CD4-positive, alpha-beta T cell treated with Interleukin-6 at 100 ng/mL for 8 hours (primary cell): ENCODE results near the gene SMTNL1.
A peak's percentile ranks its signal among the peaks of the same experiment; 100 is the strongest.

ENCODE experiments used
- DNase-seq: peaks from one replicate; pipeline ENCODE4 v3.0.0-alpha.2; 2020; ENCODE audit warnings: mixed read lengths, low spot score

SMTNL1 gene, protein sequence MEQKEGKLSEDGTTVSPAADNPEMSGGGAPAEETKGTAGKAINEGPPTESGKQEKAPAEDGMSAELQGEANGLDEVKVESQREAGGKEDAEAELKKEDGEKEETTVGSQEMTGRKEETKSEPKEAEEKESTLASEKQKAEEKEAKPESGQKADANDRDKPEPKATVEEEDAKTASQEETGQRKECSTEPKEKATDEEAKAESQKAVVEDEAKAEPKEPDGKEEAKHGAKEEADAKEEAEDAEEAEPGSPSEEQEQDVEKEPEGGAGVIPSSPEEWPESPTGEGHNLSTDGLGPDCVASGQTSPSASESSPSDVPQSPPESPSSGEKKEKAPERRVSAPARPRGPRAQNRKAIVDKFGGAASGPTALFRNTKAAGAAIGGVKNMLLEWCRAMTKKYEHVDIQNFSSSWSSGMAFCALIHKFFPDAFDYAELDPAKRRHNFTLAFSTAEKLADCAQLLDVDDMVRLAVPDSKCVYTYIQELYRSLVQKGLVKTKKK

DNA sequence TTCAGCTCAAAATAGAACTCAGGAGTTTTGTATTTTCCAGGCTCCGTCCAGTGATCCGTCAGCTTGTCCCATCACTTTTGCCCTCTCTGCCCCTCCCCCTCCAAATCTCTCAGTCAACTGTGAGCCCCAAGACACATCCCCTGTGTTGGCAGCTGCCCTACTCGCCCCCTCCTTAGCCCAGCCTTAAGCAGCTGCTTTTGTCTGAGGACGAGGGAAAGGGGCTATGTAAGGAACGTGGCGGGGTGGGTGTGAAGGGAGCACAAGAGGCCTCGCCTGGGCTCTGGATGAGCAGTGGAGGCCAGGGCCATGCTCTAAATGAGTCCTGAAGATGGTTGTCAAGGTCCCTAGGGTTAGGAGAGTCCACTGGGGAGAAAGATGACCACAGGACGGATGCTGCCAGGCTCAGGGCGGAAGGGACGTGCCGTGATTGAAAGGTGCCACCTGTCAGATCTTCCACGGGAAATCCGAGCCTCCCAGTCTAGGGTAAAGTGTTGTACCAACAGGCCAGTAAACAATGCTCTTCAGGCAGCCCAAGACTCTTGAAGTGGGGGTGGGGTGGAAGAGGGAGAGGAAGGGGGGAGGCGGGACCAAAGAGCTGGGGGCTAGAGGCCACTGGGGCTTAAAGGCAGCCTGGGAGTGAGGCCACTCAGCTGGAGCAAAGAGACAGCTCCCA is at the start of gene SMTNL1:
Gene SMTNL1 (plus strand): TSS at position 649 of the 673 bp plus-strand sequence. CDS start 5,048 bp downstream, outside the sequence.
- DNase-seq: no peak

DNA sequence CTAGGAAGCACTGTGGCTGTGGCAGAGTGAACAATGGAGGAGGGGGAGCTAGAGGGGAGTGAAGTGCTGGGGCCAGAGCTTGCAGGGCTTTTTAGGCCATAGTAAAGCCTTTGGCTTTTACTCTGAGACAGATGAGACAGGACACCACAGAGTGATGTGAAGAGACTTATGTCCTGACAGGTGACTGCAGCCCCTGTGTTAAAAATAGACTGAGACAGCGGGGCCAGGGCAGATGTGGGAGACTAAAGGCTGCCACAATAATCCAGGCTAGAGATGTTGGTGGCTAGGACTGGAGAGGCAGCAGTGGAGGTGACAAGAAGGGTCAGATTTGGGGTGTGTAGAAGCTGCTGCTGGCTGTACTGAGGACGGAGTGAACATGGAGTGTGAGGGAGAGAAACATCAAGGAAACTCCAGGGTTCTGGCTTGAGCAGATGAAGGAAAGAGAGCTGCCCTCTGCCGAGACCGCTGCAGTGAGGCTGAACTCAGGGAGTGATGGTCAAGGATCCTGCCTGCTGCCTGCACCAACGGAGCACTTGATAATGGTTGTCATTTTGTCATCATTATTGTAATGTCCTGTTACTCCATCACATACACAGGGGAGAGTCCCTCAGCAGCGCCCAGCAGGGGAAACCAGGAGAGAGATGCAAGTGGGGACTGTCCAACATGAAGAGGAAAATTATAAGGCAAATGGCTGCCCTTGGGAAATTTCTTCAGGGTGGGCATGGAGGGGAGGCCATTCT is 49.3 kb upstream of the SMTNL1 start:
- no peak for DNase-seq

DNA sequence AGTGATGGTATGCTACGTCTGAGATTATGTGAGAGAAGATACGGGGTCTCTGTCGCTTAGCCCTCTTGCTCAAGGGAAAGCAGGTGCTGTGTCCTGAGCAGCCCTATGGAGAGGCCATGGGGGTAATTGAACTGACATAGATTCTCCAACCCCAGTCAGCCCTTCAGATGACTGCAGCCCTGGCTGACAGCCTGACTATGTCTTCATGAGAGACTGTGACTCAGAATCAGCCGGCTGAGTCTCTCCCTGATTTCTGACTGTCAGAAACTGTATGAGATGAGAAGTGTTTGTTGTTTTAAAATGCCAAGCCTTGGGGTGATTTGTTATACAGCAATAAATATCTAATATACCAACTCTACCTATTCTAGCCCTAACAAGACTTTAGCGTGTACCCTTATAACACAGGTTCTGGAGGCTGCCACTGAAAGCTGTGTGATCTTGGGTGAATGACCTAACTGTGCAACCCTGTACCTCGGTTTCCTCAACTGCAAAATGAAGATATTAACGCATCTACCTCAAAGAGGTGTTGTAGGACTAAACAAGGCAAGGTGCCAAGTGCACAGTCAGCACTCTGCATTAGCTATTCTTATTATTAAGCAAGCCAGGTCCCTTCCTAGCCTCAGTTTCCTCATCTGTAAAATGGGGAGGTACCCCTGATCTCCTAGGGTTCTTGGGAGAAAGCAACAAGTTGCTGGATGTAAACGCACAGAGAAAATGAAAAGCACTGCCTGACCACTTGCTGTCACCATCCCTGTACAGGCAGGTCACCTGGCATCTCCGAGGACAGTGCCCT is 46.7 kb upstream of the SMTNL1 start:
- DNase-seq: no peak

DNA sequence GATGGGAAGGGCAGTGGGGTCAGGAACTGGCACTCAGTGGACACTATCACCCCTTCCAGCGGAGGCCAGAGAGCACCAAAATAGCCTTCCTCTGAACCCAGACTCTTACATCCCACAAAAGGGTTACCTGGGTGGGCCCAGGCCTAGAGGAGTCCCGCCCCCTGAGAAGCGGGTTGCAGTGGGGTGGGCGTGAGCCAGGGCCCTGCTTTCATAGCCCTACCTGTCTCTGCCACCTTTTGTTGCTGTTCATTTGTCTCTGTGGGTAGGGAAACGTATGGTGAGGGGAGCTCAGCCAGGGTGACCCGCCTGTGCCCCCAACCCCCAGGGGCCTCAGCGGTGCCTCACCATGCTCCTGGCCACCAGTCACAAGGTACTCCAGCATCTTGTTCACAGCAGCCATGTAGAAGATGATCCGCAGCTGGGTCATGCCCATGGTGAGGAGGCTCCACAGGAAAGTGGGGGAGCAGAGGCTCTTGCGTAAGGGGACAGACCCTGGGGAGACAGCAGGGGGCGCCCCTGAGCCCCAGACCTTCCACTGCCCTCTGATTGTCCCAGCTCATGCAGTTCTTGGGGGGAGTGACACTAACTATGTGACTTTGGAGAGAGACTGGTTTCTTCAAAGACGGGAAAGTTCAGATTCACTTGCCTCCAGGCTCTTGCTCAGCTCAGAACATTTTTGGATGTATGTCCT is 45.9 kb upstream of the SMTNL1 start:
- peak; percentile 34 for DNase-seq

DNA sequence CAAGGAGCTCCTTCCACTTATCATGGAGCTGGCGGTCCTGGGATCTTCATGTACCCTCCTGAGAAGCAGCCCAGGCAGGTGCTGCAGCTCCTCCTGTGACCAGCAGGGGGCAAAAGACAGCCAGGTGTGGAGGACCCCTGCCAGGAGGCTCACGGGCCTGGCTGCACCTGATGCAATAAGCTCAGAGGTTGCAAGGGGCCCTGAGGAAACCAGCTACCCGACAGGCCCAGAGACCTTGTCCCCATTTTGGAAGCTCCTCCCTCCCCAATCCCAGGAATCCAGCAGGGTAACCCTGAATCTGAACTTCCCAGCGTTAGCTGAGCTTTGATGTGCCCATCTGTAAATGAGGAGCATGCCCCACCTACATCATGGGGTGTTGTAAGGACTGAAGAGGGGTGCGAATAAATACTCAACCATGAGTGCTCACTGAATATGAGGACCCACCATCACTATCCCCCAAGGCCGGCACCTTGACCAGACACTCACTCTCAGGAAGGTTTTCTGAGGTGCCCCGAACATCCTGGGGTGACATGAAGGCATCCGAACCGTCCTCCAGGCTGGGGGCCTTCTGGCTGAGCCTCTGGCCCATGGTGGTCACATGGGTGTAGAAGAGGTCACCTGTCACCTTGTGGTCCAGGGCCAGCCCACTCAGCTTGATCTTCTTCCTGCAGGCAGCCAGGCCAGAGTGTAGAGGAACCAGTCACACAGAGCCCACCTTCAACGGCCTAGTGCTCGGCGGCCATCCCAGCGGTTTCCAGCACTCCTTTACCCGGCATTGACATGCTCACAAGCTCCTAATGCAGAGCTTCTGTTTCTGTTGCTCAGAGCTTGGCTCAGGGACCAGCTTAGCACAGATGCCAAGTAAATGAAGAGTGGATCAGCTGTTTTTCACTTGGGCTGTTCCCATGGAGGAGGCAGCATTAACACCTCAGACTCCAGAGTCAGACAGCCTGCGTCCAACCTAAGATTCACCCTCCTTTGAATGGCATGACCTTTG is 43.6 kb upstream of the SMTNL1 start:
- peak; percentile 74 for DNase-seq

DNA sequence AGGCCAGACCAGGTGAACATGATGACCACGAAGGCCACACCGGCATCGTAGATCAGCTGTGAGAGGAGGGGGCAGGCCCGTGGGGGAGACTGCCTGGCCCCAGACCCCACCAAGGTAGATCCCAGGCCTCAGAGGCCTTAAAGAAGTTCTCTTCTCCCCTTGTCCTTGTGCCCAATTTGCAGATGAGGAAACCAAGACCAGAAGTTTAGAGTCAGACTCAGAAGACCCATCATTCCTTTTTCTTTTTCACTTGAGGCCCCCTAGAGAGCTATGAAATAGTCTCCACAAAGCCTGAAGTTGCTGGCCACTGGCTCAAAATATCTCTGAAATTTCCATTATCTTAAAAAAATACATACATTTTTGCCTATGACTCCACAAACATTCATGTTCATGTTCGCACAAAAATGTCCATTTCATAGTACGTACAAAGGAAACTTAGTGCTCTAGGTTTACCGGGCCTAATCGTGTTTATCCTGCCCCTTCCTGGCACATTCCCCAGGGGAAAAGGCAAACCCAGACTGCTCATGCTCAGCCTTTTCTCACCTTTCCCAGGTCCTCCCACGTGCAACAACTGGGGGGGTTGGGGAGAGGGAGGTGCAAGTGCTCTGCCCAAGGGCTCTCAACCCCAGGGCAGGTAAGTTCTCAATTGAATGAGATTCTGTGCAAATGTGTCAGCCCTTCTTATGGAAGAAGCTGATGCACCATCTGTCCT is 41.1 kb upstream of the SMTNL1 start:
- no peak for DNase-seq

DNA sequence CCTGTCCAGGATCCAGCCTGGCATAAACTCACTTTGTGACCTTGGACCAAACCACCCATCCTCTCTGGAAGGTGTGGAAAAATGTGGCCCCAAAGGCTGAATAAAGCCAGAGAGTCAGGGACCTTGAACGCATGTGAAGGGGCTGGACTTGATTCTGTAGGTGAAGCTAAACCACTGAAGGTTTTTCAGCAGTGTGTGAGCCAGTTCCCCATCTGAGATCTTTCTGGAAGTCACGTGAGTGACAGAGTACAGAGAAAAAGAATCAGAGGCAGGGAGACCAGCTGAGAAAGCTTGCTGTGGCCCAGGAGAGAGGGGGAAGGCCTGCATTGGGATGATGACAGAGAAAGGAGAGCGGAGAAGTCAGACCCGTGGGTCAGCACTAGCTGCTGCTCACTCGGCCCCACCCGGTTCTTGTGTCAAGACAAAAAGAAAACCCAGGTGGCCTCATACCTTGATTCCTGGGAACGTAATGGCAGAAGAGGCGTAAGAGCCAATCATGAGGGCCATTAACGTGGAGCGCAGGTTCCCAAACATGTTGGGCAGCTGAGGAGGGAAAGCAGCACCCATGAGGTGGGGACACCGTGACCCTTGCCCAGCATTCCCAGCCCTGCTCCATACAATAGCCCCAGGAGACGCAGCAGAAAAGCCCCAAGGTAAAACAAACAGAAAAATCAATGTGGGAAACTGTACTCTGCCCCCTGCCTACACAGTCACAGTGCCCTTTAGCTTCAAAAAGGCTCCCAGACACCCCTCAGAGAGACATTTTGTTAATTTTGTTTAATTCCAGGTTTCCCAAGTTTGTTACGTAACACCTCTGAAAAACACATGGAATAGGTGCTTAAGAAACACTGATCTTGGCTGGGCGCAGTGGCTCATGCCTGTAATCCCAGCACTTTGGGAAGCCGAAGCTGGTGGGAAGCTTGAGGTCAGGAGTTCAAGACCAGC is 39.8 kb upstream of the SMTNL1 start:
- no peak for DNase-seq

DNA sequence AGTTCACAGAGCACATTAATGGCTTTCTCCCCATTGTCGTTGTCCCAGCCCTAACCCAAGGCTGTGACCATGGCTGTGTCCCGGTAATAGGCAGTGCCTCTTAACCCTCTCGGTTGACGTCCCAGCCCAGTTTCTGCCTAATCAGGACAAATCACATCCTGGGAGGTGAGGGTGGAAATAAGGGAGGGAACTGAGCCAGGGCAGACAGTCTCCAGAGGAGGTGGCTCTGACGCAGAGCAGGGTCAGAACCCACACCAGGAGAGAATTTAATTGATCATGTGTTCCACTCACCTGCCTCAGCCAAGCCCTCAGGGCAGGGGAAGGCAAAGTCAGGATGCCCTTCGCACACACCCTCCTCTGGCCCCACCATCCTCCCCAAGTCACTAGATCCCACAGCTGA is 38.9 kb upstream of the SMTNL1 start:
- DNase-seq: no peak

DNA sequence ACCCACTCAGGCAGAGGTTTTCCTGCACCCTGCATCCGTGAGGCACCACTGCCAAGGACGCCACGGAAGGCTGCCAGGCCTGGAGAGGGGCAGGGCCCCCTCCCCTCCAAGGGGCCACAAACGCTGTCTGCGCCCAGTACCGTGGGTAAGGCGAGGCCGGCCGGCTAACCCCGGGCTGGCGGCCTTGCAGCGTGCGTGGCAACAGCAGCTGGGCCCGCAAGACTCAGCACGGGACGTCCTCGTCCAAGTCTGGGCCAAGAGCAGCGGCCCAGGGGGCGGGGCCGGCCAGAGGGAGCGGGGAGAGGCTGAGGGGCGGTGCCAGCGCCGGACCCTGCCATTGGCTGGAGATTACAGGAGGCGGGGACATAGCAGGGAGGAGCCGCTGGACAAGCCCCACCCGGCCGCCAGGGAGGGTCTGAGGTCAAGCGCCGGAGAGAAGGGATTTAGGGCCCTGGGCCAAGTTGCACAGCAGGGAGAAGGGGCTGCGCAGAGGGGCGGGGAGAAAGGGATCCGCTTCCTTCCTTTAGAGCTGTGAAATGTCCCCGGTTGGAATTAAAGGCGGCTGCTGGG is 37.9 kb upstream of the SMTNL1 start:
- no peak for DNase-seq

DNA sequence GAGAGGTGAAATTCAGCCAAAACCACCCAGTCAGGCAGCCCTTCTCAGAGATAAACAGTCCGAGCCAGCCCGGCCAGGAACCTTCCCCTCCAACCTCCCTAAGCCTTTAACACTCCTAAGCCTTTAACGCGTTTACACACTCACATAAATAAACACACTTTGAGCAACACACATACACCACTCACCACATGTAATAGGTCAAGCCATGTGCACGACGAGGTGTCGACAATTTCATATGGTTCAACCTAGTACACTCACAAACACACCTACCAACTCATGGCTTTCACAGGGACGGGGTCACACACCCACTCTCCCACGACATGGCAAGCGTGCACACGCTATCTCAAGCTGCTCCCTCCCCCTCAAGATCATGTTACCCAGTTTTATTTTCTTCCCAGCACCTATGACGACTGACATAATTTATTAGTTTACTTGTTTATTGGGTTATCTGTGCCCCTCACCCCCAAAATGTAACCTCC is 37.4 kb upstream of the SMTNL1 start:
- DNase-seq: no peak

DNA sequence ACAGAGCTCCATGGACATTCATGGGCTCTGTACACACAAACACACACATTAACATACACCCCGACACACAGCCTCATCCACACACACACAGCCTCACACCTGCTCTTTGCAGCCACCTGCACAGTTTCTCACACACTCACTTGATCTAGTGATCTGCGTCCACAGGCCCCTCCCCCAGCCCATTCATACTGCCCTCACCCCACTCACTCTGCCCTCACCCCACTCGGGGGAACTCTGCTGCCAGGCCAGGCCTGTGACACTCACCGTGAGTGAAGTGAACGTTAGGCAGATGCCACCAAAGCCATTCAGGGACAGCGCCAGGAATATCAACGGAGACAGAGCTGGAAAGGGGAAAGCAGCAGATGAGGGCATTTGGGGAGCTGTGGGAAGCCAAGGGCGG is 36.9 kb upstream of the SMTNL1 start:
- no peak for DNase-seq

DNA sequence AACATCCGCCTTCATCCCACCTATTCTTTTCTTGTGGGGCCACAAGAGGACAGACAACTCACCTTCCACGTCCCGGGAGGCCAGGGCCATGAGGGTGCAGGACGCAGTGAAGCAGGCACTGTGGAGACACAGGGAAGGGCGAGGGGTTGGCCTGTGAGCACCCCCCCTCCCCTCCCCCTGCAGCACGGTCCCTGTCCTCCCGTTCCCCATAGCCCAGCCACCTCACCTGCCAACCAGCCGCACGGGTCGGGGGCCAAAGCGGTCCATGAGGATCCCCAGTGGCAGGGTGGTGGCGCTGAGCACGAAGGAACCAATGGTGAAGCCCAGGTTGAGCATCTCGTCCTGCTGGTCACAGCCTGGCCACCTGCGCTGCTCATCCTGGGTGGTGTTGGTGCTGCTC is 36.5 kb upstream of the SMTNL1 start:
- no peak for DNase-seq

DNA sequence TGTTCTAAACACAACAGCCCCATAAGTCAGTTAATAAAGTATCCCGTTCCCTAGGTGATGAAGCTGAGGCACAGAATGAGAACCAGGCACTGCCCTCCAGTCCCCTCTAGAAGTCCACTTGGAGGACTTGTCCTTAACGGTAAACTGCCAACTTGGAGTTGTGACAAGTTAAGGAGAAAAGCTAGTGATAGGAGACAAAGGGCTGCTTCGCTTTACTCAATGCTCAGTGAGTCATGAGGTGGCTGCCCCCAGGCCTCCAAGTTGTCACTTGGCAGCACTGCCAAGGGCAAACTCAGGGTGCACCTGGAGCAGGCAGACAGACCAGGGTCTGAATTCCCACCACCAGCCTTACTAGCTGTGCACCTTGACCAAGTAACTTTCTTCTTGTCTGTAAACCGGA is 35.4 kb upstream of the SMTNL1 start:
- no peak for DNase-seq

DNA sequence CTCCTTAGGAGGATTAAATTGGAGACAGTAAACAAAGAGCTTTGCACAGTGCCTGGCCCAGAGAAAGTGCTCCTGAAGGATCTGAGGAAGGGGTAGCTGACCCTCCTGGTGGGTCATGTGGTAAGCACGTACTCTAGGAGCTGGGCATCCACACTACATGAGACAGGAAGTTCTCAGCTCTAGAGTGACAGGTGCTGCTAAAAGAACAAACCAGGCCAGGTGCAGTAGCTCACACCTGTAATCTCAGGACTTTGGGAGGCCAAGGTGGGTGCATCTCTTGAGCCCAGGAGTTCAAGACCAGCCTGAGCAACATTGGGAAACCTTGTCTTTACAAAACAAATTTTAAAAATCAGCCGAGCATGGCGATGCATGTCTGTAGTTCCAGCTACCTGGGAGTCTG is 35.0 kb upstream of the SMTNL1 start:
- DNase-seq: no peak

DNA sequence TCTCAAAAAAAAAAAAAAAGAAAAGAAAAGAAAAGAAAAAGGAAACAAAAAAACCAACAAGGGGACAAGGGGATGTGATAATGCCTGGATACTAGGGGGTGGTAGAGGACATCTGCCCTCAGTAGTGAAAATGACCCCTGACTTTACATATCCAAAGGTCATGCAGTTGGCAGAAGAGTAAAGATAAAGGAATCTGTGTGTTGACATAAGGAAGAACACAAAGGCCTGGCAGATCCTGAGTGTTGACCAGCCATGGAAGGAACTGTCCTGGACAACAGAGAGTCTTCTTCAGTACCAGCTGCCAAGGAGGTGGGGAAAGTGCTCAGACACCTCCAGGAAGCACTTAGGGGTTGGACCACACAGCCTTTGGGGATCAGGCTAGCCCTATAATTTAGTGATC is 34.5 kb upstream of the SMTNL1 start:
- DNase-seq: no peak

DNA sequence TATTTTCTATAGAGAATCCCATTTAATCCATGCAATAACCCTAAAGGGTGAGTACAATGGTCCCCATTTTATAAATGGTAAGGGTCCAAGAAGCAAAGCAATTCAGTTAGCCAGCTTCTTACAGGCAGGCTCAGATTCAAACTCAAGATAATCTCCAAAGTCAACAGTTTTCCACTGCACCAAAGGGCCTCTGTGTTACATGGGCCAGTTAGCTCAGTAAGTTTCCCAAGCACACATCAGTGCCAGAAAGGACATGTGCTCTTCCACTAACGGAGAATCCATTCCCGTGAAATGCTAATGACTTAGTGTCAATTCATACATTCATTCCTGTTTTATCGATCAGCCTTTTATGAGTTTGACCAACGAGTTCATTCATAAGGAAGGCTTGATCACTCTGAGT is 32.9 kb upstream of the SMTNL1 start:
- DNase-seq: no peak

DNA sequence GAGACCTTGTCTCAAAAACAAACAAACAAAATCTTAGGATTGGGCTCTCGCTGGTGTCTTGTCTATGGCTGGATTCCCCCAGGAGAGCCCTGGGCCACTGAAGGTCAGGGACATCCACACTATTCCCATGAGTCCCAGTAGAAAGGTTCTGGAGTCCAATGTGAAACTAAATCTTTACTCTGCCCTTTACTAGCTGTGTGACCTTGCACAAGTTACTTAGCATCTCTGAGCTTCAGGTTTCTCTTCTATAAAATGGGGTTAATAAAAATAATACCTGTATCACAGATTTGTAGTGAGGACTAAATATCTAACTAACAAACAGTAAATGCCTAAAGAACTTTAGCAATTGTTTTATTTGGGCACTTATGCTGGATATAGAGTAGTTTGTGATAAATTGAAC is 30.9 kb upstream of the SMTNL1 start:
- DNase-seq: no peak
